Glomerular endothelial cell (primary cell): ENCODE data around the gene PAPPA2. TPM values are rescaled to one million over a fixed set of nuclear protein-coding genes. Genes with fewer than 3 reads are reported as not detected.
"Not testable (repeated sequence)": the region's sequence is repeated elsewhere in the genome, so short reads cannot be mapped to it uniquely, and the experiment has no call there.

ENCODE experiments used
- DNase-seq: peaks from one replicate; pipeline ENCODE4 v3.0.0-alpha.2; 2011; ENCODE audit warnings: low read depth, low spot score; ENCODE audit errors: extremely low read depth
- total RNA-seq: library from RNA; depleted of rRNA; stranded (reverse); fragments of >200 nt; gene quantifications from 2 replicates; pipeline ENCODE4 v1.2.3, GENCODE V29; 2015

The PAPPA2 gene
- total RNA-seq, 1 donor from 2014 or later = 0.18 TPM

DNA sequence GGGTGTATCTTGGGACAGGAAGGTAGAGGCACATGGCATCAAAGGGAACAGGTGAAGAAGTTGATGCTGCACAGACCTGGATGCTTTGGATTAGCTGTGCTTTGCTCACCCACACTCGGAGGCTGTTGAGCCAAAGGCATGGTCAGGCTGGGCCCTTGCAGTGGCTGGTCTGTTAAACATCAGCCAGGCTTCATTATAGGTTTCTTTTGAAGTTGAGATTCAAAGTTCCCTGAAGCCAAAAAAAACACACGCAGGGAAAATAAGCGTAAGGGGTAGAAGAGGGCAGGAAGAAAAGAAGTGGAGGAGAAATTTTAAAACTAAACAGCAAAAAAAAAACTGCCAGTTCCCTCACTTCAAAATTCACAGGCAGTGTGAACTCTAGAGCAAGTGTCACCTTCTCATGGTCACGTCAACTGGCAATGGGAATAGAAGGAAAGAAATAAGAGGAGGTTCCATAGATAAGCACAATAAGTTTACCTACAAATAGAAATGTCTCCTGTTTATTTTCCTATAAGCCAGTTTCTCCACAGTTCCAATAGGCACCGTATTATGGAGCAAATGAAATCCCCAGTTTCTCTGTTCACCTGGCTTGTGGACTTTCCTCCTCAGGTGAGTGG is 139.5 kb downstream of the PAPPA2 start:
- no peak for DNase-seq

DNA sequence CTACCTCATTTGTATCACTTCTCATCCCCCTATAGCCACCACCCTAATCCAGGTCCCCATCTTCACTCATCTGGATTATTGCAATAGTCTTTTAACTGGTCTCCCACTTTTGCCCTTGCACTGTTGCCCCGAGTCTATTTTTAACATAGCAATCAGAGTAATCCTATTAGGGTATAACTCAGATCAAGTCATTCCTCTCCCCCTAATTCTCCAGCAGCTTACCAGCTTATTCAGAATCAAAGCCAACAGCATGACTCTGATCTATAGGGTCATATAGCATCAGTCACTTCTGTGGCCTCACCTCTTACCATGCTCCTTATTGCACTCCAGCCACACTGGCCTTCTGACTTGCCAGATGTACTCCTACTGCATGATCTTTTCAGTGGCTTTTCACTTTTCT is 140.7 kb downstream of the PAPPA2 start:
- DNase-seq = no peak

DNA sequence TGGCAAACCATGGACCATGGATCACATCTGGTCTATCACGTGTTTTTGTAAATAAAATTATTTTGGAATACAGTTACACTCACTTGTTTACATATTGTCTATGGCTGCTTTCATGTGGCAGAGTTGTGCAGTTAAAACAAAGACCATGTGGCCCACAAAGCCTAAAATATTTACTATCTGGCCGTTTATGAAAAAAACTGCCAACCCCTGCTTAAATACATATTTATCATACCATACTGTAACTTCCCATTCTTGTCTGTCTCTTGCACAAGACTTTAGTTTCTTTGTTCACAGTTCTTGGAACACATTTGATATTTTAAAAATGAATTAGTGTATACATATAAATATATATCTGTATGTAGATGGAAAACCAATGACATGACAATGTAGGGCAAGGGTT is 141.5 kb downstream of the PAPPA2 start:
- no peak for DNase-seq

DNA sequence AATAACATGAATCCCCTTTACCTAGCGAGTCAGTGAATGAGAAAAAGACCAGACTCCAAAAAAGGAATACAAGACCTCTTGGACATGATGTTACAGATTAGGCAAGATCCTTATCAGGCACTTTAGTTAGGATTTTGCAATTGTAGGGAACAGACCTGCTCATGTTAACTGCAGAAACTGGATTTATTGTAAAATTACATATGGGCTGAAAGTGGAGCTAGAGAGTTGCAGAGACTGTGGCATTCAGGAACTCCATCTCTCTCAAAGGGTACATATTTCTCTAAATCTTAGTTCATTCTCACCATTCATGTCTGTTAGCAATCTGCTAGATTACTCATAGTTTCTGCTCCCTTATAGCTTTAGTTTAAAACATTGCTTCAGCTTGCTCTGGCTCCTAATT is 142.2 kb downstream of the PAPPA2 start:
- no peak for DNase-seq

DNA sequence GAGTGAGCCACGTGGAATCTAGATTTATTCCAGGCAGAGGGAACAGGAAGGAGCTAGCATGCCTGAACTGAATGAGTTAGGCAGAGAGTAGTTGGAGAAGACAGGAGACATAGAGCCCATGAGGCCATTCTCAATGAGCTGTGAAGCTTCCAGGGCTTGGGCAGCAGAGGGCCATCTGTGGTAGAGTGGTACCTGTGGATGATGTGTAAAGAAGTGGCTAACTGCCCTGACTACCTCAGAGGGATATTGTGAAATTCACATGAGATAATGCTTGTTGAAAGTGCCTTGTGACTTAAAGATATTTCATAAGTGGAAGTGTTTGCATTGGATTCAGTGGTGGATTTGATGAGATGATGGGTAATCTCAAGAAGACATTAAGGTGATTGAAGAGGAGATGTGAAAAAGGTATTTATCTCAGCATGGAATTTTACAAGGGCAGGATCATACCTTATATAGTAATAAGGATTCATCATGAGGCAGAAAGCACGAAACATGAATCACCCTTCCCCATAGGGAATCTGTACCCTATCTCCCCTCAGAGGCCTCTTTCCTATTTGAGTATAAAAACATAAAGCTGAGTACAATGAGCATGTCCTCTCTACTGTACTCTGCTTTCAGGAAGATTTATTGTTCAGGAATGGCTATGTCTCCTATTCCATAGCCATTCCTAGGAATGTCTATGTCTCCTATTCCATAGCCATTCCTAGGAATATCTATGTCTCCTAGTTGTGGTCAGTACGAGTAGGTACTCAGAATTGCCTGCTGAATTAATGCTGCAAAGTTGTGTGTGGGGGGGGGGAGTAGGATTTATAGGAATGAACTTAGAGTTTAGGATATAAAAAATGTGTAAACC is 146.8 kb downstream of the PAPPA2 start:
- no peak for DNase-seq

DNA sequence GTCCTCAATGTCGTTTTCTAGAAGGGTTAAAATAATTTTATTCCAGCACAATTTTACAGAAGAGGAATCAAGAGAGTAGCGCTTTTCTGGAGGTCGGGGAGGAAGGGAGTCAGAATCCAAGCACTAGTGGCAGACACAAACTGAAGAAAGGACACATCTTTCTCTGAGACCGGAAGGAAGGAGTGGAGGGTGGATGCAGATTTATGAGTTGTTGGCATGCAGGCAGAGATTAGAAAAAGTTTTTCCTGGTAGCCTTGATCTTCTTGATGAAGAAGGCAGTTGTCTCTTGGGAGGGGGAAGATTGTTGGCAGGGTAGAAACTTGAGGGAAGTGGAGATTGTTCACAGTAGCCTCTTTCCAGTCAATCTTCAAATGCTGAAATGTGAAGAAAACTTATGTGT is 149.8 kb downstream of the PAPPA2 start:
- DNase-seq = no peak

DNA sequence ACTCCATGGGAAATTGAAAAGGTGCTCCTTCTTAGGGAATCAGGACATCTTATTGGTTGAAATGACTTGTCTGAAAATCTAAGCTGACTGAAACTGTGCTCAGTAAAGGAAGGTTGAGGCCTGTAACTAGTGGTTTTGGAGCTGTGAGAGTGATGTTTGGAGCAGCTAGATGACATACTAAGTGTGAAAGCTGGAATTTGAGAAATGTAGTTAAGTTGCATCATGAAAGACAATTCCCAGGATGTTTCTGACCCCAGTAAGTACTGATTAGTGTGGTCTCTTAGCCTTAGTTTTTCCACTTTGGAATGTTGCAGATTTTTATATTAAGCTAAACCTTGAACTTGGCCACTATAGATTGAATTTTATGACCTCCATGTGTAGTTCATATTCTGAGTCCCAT is 154.9 kb downstream of the PAPPA2 start:
- DNase-seq = no peak

DNA sequence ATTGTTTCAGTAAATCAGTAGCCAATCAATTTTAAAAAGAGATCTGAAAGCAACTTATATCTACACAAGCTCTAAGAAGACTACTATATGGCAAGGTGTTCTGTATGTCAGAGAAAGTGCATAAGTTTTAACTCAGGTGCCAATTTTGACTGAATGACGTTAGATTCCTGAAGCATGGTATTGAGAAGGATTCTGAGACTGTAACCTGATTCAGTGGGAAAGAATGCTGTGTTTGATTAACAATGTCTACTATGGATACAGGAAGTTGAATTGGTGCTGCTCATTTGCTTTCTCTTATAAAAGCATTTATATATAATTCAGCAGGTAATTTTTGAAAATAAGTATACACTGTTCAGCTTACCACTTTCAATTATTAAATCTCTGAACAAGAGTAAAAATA is 156.3 kb downstream of the PAPPA2 start:
- DNase-seq = no peak

DNA sequence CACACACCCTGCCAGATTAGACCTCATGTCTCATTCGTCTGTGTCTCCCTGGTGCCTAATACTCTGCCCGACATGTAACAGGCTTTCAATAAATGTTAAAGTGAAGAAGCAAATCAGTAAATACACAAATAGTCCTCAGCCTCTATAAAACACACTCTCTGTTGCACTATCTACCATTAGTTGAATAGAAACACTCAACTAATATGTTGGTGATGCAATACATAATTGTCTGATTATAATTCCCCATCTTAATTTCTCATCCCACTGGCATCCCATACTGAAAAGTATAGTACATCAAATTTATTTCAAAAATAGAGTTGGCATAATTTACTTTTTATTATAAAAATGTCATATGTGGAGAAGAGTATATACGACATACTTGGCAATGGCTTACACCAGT is 162.4 kb downstream of the PAPPA2 start:
- no peak for DNase-seq

DNA sequence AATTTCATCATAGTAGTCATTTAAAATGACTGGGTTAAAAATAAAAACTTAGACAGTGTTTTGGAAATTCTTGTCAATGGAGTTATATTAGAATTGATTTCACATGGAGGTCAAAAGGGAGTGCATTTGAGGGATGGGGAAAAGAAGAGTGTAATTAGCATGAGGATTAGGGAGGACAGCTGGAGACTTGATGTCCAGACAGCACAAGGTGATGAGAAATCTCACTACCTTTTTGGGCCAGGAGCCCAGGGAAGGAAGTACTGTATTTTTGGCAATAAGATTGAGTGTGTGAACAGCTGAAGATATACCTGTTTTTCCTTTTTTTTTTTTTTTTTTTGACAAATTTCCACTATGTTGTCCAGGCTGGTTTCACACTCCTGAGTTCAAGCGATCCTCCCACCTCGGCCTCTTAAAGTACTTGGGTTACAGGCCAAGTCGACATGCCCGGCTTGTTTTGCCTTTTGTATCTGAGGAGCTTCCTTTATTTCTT is 163.6 kb downstream of the PAPPA2 start:
- no peak for DNase-seq

DNA sequence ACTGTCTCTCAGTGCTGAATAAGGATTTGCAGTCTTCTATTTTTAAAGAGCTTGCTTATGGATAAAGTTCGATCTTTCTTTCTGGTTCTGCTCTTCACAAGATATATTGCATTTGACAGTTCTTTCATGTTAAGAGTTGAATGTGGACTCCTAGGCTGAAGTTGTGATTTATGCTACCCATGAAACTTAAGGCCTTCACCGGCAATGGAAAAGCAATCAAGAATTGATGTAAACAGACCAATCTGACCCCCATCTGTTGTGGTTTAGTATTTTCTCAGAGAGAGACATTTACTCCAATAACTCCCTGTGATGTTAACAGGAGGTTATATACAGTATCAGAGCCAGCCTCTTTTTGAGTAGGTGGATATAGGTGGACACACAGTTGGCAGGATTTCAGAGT is 165.8 kb downstream of the PAPPA2 start:
- no peak for DNase-seq

DNA sequence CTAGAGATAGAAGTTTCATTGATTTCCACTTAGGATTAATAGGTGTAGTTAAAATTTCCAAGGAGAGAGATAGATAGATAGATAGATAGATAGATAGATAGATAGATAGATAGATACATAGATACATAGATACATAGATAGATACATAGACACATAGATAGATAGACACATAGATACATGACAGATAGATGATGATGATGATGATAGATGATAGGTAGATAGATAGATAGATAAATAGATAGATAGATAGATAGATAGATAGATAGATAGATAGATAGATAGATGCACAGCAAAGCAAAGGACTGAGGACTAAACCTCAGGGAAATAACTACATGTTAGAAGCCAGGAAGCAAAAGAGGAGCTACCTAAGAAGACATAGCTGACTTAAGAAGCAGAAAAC is 171.8 kb downstream of the PAPPA2 start:
- not testable (repeated sequence) for DNase-seq

DNA sequence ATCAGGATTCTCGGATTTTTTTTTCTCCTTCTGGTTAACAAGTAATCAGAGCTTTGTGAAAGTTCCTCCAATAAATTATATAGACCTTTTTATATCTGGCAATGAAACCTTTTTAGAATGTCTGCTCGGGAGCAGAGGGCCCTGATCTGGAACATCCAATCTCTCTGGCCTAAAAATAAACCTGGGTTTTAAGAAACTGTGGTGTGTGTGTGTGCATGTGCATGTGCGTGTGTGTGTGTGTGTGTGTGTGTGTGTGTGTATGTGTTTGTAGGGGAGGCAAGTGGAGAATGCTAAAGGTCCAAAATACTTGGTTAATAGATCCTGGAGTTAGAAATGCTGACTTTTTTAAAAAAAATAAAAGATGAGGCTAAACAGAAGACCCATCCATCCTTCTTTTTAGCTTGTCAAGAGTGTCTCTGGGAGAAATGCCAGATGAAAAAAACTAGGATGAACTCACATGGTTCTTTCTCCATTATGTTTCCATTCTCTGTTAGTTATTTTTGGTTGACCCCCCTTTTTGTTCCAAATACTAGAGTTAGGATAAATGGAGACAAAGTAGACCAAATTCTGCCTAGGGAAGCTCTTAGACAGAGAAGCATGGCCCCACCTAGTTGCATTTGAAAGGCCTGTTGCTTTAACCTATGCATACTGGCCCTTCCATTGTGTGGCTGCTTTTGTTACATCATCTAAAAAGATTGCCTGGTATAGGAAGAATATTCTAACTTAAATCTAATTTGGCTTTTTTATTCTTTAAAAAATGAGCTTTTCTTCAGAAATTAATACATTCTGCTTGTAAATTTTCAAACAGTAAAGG is 175.9 kb downstream of the PAPPA2 start:
- no peak for DNase-seq

DNA sequence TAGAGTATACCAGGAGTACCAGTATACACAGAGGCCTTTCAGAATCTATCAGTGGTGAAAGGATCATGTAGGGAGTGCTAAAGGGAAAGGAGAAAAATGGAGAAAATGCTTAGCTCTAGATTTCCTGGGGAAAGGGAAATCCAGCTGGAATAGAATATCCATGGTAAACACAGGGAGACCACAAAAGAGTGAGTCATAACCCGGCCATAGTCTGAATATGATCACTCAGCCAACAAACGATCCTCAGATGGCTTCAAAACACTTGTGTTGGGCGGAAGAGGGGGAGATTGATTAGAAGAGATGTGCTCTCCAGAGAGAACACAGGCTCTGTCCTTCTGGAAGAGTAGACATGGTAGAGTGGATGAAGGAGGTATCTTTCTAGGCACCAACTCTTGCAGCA is 180.6 kb downstream of the PAPPA2 start:
- DNase-seq = no peak

DNA sequence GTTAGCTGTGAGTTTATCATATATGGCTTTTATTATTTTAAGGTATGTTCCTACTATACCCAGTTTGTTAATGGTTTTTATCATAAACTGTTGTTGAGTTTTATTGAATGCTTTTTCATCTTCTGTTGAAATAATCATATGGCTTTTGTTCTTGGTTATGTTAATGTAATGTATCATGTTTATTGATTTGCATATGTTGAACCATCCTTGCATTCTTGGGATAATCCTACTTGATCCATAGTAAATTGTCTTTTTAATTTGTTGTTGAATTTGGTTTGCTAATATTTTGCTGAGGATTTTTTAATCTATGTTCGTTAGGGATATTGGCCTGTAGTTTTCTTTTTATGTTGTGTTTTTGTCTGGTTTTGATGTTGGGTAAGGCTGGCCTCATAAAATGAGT is 185.6 kb downstream of the PAPPA2 start:
- DNase-seq = no peak

DNA sequence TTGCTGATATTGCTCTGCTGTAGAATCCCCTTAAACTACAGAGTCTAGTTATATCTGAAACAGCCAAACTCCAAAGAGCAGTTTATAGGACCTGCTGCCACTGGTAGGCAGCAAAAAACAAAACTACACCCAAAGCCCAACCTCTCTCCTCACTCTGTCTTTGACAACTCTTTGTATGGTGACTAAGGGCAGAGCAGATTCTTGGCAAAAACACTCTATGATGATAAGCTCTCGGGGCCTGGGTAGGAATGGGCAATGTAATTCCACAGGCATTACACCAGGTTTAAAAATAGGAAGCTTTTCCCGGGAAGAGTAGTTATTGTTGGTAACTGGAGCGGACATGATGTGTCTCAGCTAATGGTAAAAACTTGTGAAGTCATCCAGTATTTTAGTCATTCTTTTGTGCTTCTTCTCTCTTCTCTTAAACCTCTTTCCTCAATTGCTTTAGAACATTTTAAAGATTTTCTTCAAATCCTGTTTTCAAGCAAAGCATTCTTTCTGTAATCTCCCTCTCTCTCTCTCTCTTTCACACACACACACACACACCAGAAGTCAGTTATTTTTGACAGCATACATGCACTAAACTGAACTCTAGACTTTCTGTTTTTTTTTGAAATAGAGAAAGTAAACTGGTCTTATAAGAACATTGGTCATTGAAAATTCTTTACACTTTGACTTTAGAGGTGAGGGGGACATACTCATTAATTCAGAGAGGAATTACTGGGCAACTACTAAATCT is 193.5 kb downstream of the PAPPA2 start:
- DNase-seq = no peak

DNA sequence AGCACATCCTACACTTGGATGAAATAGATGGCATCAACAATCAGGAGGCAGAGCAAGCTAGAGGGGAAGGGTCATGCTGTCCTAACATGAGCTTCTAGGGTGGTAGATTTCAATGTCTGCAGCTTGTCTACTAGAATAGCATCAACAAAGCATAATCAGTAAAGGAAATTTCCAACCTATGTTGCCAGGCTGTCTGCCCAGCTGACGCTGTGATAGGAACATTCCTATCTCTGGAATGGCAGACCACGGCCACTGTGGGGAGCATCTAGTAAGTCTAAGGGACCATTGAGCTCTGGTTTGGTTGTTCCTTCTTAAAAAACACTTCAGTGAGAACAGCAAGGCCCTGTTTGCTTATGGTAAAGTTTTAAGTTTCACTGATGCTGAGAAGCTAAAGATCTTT is 206.8 kb downstream of the PAPPA2 start:
- no peak for DNase-seq

DNA sequence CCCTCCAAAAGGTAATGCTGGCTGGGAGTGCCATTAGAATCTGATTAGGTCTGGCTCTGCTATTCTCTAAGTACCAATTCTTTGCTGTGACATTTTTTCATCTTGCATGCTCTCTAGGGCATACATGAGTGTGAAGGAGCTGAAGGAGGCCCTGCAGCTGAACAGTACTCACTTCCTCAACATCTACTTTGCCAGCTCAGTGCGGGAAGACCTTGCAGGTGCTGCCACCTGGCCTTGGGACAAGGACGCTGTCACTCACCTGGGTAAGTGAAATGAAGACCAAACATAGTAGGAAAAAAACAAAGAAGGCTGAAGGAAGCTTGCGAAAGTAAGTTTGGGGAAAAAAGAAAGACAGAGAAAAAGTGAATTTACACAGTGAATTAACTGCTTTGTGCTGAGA is 207.9 kb downstream of the PAPPA2 start:
- no peak for DNase-seq

DNA sequence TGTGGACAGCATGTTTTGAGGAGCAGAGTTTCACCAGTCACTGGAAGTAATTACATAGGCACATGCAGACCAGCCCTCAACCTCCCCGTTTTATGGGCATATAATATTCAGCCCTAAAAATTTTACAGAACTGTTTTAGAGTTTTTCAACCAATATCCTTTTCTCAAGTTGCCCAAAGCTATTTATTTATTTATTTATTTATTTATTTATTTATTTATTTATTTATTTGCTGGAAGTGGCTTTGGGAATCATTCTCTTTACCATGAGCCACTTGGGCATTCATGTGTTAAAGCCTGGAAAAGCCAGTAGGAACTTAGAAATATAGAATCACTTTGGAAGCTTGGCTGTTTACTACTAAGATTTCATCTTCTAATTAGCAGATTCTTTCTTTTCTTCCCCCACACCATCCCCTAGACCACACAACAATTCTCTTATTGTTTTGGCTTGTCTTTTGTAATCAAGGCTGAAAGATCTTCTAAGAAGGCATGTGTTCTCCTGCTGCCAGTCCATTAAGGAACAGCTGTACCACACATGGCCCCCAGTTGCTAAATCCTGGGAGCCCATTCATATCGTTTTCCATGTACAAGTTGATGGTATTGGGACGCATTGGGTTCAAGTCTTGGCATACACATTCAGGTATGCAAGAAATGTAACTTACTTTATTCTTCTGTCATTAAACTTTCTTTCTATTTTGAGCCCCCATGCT is 220.0 kb downstream of the PAPPA2 start:
- DNase-seq = no peak
